ENCODE data around the gene AUP1. TPM values are rescaled to one million over a fixed set of nuclear protein-coding genes. Genes with fewer than 3 reads are reported as not detected.

AUP1 gene
- total and polyA plus RNA-seq, 2 of the 8 experiments (the other 6 are each of a cell fraction or from before 2014, with no cell fraction given): 83.4 to 121 TPM

GRCh38 chr2:74502720-74503505 lies 26.6 kb downstream of the AUP1 start:
- Histone ChIP-seq H2BK120ac (replicated peaks; ENCODE audit: low read depth, low read length) (no peak overlapping the region), H3K4ac (replicated peaks; ENCODE audit: insufficient read length, low read depth, low read length) (no peak overlapping the region), H3K79me2 (ENCODE audit: control insufficient read depth in 1 of 2, insufficient read depth in 2 of 2, low read length in 2 of 2) (peaks cover 0 to 3% of the 10 kb centered on the region in 2 experiments; a peak in 1 of 4 replicates), H2AFZ (ENCODE audit: low read length) (peak overlapping the region; percentile 17; the same call in 1 of the 2 replicates), H2BK20ac (ENCODE audit: low read length) (no peak overlapping the region), H4K8ac (ENCODE audit: extremely low read depth, insufficient read depth, low read length) (peak overlapping the region; percentile 82), H3K9ac (replicated peaks in 1 of 4; ENCODE audit: extremely low read depth in 1 of 4, low read depth in 3 of 4, low read length in 3 of 4) (peak overlapping the region in 1 of 4 experiments; percentile 14; a peak in 1 of 7 replicates), H3K4me3 (ENCODE audit: extremely low read depth in 1 of 4, insufficient read depth in 2 of 4, low read depth in 3 of 4, low read length in 4 of 4) (peak overlapping the region; percentile 36 to 65 (median 54)), H3K9me3 (ENCODE audit: insufficient read depth in 2 of 2, low read depth in 1 of 2, low read length in 1 of 2) (no peaks in the 10 kb centered on the region), H3K23ac (ENCODE audit: insufficient read length) (no peak overlapping the region), H3K18ac (ENCODE audit: extremely low read depth, low read length) (peak overlapping the region; percentile 25), H2BK12ac (ENCODE audit: low read depth, low read length) (no peak overlapping the region), H2BK5ac (ENCODE audit: low read depth, low read length) (peak overlapping the region; percentile 35; the same call in 1 of the 2 replicates), H3K4me1 (replicated peaks in 1 of 4; ENCODE audit: control insufficient read depth in 3 of 4, insufficient read depth in 4 of 4, low read length in 3 of 4) (peaks cover 7 to 62% (median 40%) of the 10 kb centered on the region in 4 experiments), H3K36me3 (ENCODE audit: control insufficient read depth in 2 of 4, insufficient read depth in 4 of 4, low read length in 3 of 4) (peaks cover 0 to 9% (median 4%) of the 10 kb centered on the region in 4 experiments; a peak in 6 of 8 replicates), H3K27ac (ENCODE audit: low read depth, low read length) (no peak overlapping the region), H3K56ac (replicated peaks; ENCODE audit: insufficient read length, low read depth, low read length) (peak overlapping the region; percentile 10), H4K91ac (replicated peaks; ENCODE audit: insufficient read length, low read length) (peak overlapping the region; percentile 17), H2AK5ac (ENCODE audit: low read depth, low read length) (no peak overlapping the region), H2BK15ac (ENCODE audit: low read length) (peak overlapping the region; percentile 16; the same call in 1 of the 2 replicates), H4K20me1 (replicated peaks in 1 of 2; ENCODE audit: control insufficient read depth in 1 of 2, insufficient read depth in 2 of 2, low read length in 2 of 2) (peaks cover 0 to 12% of the 10 kb centered on the region in 2 experiments), H3K4me2 (ENCODE audit: insufficient read depth in 1 of 2, low read depth in 2 of 2, low read length in 2 of 2) (peak overlapping the region; percentile 78 to 88), H3K27me3 (replicated peaks in 1 of 4; ENCODE audit: control insufficient read depth in 3 of 4, extremely low read depth in 1 of 4, insufficient read depth in 3 of 4, low read length in 3 of 4) (peaks cover 65 to 84% (median 82%) of the 10 kb centered on the region in 4 experiments), H3K23me2 (ENCODE audit: low read depth, low read length) (peaks cover 35% of the 10 kb centered on the region; the same call in 1 of the 2 replicates), H3K14ac (ENCODE audit: insufficient read length) (no peak overlapping the region), H4K5ac (ENCODE audit: insufficient read length, low read depth, low read length) (peak overlapping the region; percentile 32), H3K79me1 (ENCODE audit: low read depth, low read length) (no peaks in the 10 kb centered on the region)
- ChIA-PET POLR2A (ENCODE audit: partially characterized antibody) (interaction anchor here (0.8 to 9.4 kb wide), 14 partner anchors 10 to 84 kb away, joined by 3 to 73 read pairs (median 6); partner anchors contain the start of genes AUP1, CCDC142, HTRA2 and TLX2), CTCF (ENCODE audit: partially characterized antibody) (interaction anchor here (0.8 to 3.5 kb wide), 14 partner anchors 11 to 89 kb away, joined by 3 to 20 read pairs (median 4); partner anchors contain the start of genes CCDC142, DQX1, INO80B and TLX2)
- no peak for FAIRE-seq
- DNase-seq (ENCODE audit: low read depth in 1 of 2, low spot score in 2 of 2): peak in 1 of 2 experiments; percentile 80
- WGBS, 2 experiments (ENCODE audit: extremely low coverage in 1 of 2, insufficient coverage in 1 of 2, insufficient read length in 1 of 2, insufficient replicate concordance in 2 of 2, low coverage in 1 of 2, low lambda C conversion rate in 2 of 2, missing lambda C conversion rate in 1 of 2): 1% methylated on average over 63 of the region's 67 CpGs; no CpG with 5 or more reads in 1 of the 2 experiments
- TF ChIP-seq, protein P1, sequence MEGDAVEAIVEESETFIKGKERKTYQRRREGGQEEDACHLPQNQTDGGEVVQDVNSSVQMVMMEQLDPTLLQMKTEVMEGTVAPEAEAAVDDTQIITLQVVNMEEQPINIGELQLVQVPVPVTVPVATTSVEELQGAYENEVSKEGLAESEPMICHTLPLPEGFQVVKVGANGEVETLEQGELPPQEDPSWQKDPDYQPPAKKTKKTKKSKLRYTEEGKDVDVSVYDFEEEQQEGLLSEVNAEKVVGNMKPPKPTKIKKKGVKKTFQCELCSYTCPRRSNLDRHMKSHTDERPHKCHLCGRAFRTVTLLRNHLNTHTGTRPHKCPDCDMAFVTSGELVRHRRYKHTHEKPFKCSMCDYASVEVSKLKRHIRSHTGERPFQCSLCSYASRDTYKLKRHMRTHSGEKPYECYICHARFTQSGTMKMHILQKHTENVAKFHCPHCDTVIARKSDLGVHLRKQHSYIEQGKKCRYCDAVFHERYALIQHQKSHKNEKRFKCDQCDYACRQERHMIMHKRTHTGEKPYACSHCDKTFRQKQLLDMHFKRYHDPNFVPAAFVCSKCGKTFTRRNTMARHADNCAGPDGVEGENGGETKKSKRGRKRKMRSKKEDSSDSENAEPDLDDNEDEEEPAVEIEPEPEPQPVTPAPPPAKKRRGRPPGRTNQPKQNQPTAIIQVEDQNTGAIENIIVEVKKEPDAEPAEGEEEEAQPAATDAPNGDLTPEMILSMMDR (IDR thresholded peaks at IDR 0.05; ENCODE audit: control extremely low read depth in 1 of 3, insufficient read depth in 1 of 3, low read depth in 1 of 3, low read length in 3 of 3): peak in 1 of 3 experiments; percentile 14; a peak in 2 of 4 replicates
- peak; percentile 38; the same call in 1 of the 2 replicates for TF ChIP-seq TBP (IDR thresholded peaks at IDR 0.05; ENCODE audit: low read depth, low read length)
- TF ChIP-seq EZH2 (IDR thresholded peaks at IDR 0.05; ENCODE audit: low read depth, low read length, severe bottlenecking): peak; percentile 86
- peak; percentile 59 for TF ChIP-seq RNF2 (IDR thresholded peaks at IDR 0.05; ENCODE audit: borderline replicate concordance, low read depth, low read length, missing control alignments, poor library complexity, severe bottlenecking)
- TF ChIP-seq CHD1 (IDR thresholded peaks at IDR 0.05; ENCODE audit: low read depth, low read length): no peak
- TF ChIP-seq SUZ12 (IDR thresholded peaks at IDR 0.05; ENCODE audit: low read length): peak; percentile 90
- TF ChIP-seq ASH2L (IDR thresholded peaks at IDR 0.05; ENCODE audit: low read length): peak; percentile 33
- TF ChIP-seq POLR2A (IDR thresholded peaks at IDR 0.05; ENCODE audit: control extremely low read depth in 1 of 2, low read depth in 2 of 2, low read length in 2 of 2): no peak
